Measurements from ENCODE around the gene KIF17. TPM values are rescaled to one million over a fixed set of nuclear protein-coding genes. Genes with fewer than 3 reads are reported as not detected.

KIF17 gene
- total and polyA plus RNA-seq, 2 of the 4 experiments (the other 2 are of a cell fraction) = 4.5 to 5.7 TPM

DNA sequence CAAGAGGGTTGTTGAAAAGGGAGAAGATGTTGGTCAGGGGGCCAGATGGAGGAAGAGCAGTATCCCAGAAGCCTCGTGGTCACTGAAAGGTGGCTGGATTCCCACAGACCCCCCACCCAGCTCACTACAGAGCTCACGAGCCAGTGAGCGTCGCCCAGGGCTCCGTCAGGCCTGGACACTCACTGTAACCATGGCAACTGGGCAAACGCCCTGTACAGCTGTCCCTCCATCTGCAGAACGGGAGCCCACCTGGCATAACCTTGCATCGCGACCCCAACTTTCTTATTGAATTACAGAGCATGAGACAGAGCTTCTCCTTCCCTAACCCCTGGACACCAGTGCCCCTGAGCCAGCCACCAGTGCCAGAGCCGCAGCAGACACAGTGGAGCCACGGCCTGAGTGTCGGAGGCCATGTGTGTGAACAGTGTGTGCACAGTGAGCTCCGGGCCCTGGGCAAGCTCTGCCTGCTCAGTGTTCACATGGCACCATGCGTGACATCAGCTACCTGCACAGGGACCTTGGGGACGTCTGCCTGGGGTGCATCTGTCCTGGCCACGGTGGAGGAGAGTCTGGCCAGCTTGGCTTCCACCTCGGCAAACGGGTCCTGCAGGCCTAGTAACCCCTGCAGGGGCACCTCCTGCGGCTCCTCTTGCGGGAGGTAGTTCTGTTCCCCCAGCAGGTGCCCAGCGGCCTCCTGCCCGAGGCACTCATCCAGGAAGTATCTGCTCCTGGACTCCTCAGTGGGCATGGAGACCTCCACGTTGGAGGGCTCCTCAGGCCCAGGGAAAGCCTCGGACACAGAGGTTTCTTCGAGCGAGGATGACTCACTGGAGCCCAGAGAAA, 30.7 kb downstream of the KIF17 start:
- Histone ChIP-seq H4K5ac (ENCODE audit: low read depth, low read length) (no peak overlapping the region), H3K23ac (ENCODE audit: low read depth, low read length) (no peak overlapping the region), H3K27me3 (ENCODE audit: control insufficient read depth, insufficient read depth, low read length) (no peaks in the 10 kb centered on the region), H3K4ac (ENCODE audit: low read depth, low read length) (no peak overlapping the region), H3K4me2 (ENCODE audit: low read depth, low read length) (no peak overlapping the region), H3K18ac (ENCODE audit: low read depth, low read length) (no peak overlapping the region), H2BK20ac (ENCODE audit: low read depth, low read length) (no peak overlapping the region), H3K27ac (ENCODE audit: insufficient read depth, low read length) (no peak overlapping the region), H2BK5ac (ENCODE audit: low read depth, low read length, poor library complexity, severe bottlenecking) (no peak overlapping the region), H3K4me1 (ENCODE audit: control insufficient read depth, insufficient read depth, low read length) (no peaks in the 10 kb centered on the region), H4K8ac (ENCODE audit: low read depth in 2 of 2, low read length in 2 of 2) (no peak overlapping the region), H3K79me1 (ENCODE audit: low read depth in 1 of 2, low read length in 2 of 2) (peaks cover 0 to 3% of the 10 kb centered on the region in 2 experiments; a peak in 1 of 4 replicates), H2BK15ac (ENCODE audit: low read depth, low read length) (no peak overlapping the region), H2BK120ac (ENCODE audit: low read depth, low read length) (no peak overlapping the region), H3K14ac (replicated peaks; ENCODE audit: low read depth, low read length) (no peak overlapping the region), H3K4me3 (ENCODE audit: insufficient read depth, low read depth, low read length) (no peak overlapping the region), H3K56ac (ENCODE audit: extremely low read depth, insufficient read depth, low read length) (no peak overlapping the region), H4K20me1 (ENCODE audit: insufficient read depth, low read length) (no peaks in the 10 kb centered on the region), H4K91ac (ENCODE audit: insufficient read depth, low read depth, low read length) (no peak overlapping the region), H2AK5ac (ENCODE audit: low read depth, low read length) (no peak overlapping the region), H3K9me3 (ENCODE audit: control insufficient read depth, insufficient read depth, low read length) (no peaks in the 10 kb centered on the region), H3K36me3 (ENCODE audit: control insufficient read depth, insufficient read depth, low read length) (peaks cover 6% of the 10 kb centered on the region), H3K9me1 (ENCODE audit: insufficient read depth, low read length) (no peaks in the 10 kb centered on the region), H2AFZ (replicated peaks; ENCODE audit: low read length, poor library complexity) (no peak overlapping the region), H3K9ac (ENCODE audit: low read depth, low read length) (no peak overlapping the region), H2AK9ac (replicated peaks; ENCODE audit: low read depth, low read length, poor library complexity) (no peak overlapping the region)
- intact Hi-C loops (cut with micrococcal nuclease) = no loop called here
- DNase-seq (no peak), ATAC-seq (ENCODE audit: low read depth) (no peak)
- in situ Hi-C loops (cut with MboI; ENCODE audit: low sequenced_read_pairs) = loop anchor here (25.0 kb wide), 1 partner anchor 675 kb away; no protein-coding TSS in a partner anchor
- ChIA-PET CTCF (interaction anchor here (1.0 kb wide), 1 partner anchor 10 kb away, joined by 3 read pairs; no protein-coding TSS in a partner anchor), POLR2A (ENCODE audit: unreplicated experiment) (no interaction called here)
- TF ChIP-seq, protein P1, sequence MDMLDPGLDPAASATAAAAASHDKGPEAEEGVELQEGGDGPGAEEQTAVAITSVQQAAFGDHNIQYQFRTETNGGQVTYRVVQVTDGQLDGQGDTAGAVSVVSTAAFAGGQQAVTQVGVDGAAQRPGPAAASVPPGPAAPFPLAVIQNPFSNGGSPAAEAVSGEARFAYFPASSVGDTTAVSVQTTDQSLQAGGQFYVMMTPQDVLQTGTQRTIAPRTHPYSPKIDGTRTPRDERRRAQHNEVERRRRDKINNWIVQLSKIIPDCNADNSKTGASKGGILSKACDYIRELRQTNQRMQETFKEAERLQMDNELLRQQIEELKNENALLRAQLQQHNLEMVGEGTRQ (IDR thresholded peaks at IDR 0.05; ENCODE audit: low read depth, low read length) = no peak
- TF ChIP-seq CHD1 (IDR thresholded peaks at IDR 0.05; ENCODE audit: low read depth, low read length) (no peak), BHLHE40 (IDR thresholded peaks at IDR 0.05; ENCODE audit: low read depth, low read length) (no peak), MAZ (IDR thresholded peaks at IDR 0.05; ENCODE audit: borderline replicate concordance, low read depth, low read length) (no peak), SMC3 (IDR thresholded peaks at IDR 0.05; ENCODE audit: low read depth, low read length) (no peak), MXI1 (IDR thresholded peaks at IDR 0.05; ENCODE audit: borderline replicate concordance, low read depth, low read length) (no peak), RFX5 (IDR thresholded peaks at IDR 0.05; ENCODE audit: low read depth, low read length) (no peak), NFE2L2 (IDR thresholded peaks at IDR 0.05; ENCODE audit: low read depth, low read length) (no peak)
- TF ChIP-seq, protein P2, sequence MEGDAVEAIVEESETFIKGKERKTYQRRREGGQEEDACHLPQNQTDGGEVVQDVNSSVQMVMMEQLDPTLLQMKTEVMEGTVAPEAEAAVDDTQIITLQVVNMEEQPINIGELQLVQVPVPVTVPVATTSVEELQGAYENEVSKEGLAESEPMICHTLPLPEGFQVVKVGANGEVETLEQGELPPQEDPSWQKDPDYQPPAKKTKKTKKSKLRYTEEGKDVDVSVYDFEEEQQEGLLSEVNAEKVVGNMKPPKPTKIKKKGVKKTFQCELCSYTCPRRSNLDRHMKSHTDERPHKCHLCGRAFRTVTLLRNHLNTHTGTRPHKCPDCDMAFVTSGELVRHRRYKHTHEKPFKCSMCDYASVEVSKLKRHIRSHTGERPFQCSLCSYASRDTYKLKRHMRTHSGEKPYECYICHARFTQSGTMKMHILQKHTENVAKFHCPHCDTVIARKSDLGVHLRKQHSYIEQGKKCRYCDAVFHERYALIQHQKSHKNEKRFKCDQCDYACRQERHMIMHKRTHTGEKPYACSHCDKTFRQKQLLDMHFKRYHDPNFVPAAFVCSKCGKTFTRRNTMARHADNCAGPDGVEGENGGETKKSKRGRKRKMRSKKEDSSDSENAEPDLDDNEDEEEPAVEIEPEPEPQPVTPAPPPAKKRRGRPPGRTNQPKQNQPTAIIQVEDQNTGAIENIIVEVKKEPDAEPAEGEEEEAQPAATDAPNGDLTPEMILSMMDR (conservative IDR thresholded peaks at IDR 0.05; ENCODE audit: low read depth, low read length) = no peak
- WGBS, 2 experiments (ENCODE audit: extremely low coverage in 2 of 2, insufficient read length in 1 of 2) = 87% methylated on average over 10 of the region's 26 CpGs; no CpG with 5 or more reads in 1 of the 2 experiments
- no TSS peak for BruUV-seq (replicated peaks)
- dilution Hi-C loops (cut with HindIII; ENCODE audit: low sequenced_read_pairs, unreplicated experiment) = no loop called here

Data from IMR-90 (cell line).